HG03460 (cell line): Measurements from ENCODE around the gene PPP1R1B.

Experiments
- ATAC-seq: cut with Tn5 transposase; IDR thresholded peaks from one replicate; pipeline ENCODE4 v1.9.1; 2021; ENCODE audit not compliant: unreplicated experiment

Gene PPP1R1B

DNA sequence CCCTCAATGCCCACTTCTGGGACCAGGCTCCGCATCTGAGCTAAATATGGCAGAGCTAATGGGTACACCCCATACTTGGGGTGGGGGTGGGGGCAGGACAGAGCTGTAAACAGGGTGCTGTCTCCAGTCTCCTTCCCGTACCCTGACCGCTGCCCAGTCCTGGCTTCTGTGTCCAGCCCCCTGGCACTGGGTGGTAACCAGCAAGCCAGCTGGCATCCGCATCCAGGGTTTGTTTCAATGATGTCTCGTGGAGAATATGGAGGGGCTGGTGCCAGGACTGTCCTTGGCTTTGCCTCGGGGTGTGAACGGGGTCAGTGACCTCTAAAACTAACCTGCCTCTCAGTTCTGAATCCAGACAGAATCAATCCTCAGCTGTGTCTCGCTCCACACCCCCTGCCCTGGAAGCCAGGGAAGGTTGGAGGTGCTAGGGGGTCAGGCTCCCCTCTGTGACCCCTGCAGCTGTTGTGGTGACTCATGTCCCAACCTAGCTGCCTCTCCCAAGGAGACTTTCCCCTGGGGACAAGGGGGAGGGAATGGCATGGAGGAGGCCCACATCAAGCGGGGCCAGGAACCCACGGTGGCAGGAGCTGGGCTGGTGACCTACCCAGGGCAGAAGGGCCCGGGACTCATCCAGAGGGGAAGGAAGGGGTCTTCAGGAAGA, 40.0 kb downstream of the PPP1R1B start:
- ATAC-seq = no peak

DNA sequence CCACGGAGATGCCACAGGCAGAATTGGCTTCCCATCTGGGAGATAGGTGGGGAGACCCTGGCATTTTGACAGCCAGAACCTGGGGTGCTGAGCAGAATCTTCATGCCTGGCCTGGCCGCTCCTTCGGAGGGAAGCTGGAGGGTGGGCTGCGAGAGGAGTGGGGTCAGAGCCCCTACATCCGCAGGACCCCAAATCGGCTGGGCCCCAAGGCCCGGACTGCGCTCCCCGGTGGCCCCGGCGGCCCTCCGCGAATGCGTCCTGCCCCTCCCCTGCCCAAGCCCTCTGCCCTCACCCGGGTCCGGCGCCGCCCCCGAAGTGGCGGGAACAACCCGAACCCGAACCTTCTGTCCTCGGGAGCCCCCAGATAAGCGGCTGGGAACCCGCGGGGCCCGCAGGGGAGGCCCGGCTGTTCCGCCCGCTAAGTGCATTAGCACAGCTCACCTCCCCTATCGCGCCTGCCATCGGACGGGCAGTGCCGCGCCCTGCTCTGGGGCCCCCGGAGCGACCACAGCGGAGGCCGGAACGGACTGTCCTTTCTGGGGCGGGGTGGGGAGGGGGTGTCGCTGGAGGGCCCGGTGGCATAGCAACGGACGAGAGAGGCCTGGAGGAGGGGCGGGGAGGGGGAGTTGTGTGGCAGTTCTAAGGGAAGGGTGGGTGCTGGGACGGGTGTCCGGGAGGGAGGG, 40.7 kb downstream of the PPP1R1B start:
- no peak for ATAC-seq

DNA sequence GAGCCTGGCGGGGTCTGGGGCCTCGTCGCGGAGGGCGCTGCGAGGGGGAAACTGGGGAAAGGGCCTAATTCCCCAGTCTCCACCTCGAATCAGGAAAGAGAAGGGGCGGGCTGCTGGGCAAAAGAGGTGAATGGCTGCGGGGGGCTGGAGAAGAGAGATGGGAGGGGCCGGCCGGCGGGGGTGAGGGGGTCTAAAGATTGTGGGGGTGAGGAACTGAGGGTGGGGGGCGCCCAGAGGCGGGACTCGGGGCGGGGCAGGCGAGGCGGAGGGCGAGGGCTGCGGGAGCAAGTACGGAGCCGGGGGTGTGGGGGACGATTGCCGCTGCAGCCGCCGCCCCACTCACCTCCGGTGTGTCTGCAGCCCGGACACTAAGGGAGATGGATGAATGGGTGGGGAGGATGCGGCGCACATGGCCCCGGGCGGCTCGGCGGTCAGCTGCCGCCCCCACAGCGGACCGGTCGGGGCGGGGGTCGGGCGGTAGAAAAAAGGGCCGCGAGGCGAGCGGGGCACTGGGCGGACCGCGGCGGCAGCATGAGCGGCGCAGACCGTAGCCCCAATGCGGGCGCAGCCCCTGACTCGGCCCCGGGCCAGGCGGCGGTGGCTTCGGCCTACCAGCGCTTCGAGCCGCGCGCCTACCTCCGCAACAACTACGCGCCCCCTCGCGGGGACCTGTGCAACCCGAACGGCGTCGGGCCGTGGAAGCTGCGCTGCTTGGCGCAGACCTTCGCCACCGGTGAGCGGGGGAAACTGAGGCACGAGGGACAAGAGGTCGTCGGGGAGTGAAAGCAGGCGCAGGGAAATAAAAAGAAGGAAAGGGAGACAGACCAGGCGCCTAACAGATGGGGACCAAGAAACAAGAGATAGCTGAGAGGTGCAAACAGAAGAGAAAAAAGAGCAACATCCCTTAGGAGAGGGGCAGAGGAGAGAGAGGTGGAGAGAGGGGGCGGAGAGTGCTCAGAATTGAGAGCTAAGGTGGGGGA, 41.5 kb downstream of the PPP1R1B start, which contains the start of gene PNMT:
Gene PNMT, plus strand, starts transcription at position 509 of the 980 bp plus-strand sequence. Its CDS starts 23 bp downstream, at position 532.
- ATAC-seq = no peak

- ATAC-seq = no peak
Observed at GRCh38 chr17:39669897-39670735, 43.4 kb downstream of the PPP1R1B start.

DNA sequence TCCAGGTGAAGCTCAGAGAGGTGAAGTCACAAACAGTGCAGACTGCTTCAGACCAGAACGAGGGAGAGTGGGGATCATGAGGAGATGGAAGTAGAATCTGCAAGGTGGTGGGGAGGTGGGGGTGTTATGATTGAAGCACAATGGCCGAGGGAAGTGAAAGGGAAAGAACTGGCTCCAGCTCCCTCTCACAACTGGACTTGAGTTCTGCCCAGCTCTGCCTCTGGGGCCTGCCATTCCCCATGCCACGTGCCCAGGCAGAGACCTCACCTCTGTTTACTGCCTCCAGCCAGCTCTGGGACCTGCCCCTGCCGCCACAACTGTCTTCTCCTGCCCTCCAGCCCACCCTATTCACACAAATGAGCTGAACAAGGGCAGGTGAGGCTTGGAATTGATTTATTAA, 44.0 kb downstream of the PPP1R1B start:
- no peak for ATAC-seq

DNA sequence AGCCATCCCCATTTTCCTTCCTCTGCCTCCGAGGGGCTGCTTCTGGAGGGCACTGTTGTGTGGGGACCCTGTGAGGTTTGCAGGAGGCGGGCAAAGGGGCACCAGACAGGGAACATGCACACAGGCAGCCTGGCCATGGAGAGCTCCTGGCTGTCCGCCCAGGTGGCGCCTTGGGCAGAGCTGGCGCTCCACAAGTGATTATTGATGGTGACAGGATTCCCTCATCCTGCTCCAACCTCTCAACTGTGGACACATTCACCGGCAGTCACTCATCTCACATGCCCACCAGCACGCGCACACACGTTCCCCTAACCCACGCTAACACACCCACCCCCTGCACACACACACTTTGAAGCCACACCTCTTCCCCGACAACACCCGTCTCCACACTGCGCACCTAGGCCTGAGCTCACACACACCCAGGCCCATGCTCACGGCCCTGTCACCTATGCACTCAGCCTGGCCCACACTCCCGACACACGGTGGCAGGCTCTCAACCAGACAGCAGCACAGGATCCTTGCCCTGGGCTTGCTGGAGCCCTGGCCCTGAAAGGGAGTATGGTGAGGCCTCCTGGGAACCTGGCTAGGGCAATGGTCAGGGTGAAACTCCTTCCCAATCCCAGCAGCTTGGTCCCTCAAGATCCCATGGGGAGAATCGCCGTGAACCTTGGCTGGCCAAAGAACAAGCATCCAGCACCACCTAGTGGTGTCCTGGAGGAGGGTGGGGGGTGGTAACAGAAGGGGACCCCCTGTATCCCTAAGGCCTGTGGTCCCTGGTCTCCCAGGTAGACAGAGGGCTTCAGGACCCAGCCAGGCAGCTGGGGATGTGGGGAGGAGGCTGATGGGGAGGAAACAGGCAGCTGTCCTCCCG, 45.1 kb downstream of the PPP1R1B start:
- ATAC-seq = no peak

DNA sequence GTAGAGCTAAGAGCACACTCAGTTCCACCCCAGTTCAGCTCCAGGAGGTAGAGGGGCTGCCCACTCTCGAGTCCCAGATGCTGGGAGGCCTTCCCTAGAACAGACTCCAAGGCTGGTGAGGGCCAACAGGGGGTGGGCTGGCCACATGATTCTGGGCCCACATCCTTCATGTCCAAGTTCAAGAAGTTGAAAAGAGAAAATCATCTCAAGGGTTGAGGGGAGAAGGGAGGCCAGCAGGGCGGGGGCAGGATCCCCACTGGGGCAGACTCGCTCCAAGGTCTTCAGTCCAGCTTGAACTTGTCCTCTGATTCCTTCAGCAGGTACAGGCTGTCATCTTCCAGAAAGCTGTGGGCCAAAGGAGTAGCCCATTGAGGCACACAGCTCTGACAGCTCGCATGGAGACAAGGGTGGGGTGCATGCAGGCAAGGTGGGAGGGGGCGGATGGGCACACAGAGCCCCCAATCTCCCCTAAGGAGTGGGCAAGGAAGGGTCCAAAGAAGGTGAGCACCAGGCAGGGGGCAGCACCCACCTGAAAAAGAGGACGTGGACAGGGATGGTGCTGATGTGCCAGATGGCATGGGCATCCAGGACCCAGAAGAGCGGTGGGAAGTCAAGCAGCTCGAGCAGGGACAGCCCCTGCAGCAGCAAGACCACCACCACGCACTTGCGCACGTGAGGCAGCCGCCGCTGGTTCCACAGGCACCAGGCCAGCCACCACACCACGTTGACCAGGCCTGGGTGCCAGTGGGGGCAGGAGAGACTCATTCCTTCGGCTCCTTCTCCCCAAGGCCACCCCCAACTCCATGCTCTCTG, 46.0 kb downstream of the PPP1R1B start:
- ATAC-seq = no peak

GRCh38 chr17:39673335-39674081, 46.8 kb downstream of the PPP1R1B start:
- no peak for ATAC-seq

DNA sequence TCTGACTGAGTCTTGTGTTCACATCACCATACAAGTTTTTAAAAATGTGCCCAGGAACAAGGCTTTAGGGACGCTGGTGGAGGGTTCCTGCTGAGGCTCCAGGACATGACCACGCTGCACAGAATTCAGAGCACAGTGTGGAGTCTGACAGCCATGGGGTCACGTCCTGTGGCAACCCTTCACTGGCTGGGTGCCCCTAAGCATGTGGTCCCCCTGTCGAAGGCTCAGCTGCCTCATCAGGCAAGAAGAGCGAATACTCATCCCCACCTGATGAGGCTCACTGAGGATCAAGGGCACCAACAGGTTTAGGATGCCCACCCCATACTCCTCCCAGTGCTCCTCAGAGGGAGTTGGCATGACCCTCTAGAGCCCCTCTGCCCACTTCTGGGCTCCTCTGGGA, 47.4 kb downstream of the PPP1R1B start:
- no peak for ATAC-seq

DNA sequence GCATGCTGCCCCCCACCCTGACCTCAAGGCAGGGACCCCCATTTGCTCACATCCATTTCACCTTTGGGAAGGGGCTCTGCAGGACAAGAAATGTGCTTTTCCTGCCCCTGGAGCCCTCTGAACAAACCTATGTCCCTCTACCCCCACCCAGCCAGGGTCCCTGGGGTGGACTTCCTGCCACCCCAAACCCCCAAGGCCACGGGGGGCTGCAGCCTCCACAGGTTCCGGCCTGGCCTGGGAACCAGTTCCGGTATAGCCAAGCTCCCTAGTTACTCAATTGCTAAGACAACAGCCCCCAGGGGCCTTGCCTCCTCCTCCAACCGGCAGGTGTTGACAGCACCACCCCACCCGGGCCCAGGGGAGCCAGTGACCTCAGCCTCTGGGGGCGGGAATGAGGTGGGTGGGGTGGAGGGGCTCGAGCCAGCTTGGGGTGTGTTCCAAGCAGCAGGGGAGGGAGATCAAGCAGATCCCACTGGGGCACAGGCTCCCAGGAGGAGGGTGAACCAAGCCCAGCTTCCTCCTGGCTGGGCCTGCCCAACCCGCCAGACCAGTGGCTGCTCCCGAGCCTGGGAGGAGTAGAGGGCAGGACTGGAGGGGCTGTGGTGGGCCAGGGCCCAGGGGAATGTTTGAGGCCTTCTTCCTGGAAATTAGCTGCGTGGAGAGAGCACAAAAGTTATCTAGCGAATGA, 48.1 kb downstream of the PPP1R1B start:
- no peak for ATAC-seq

GRCh38 chr17:39675390-39676082, 48.8 kb downstream of the PPP1R1B start:
- no peak for ATAC-seq

- no peak for ATAC-seq
Observed at GRCh38 chr17:39676198-39676819, 49.6 kb downstream of the PPP1R1B start.

- no peak for ATAC-seq
Observed at GRCh38 chr17:39677072-39677471, 50.3 kb downstream of the PPP1R1B start.

DNA sequence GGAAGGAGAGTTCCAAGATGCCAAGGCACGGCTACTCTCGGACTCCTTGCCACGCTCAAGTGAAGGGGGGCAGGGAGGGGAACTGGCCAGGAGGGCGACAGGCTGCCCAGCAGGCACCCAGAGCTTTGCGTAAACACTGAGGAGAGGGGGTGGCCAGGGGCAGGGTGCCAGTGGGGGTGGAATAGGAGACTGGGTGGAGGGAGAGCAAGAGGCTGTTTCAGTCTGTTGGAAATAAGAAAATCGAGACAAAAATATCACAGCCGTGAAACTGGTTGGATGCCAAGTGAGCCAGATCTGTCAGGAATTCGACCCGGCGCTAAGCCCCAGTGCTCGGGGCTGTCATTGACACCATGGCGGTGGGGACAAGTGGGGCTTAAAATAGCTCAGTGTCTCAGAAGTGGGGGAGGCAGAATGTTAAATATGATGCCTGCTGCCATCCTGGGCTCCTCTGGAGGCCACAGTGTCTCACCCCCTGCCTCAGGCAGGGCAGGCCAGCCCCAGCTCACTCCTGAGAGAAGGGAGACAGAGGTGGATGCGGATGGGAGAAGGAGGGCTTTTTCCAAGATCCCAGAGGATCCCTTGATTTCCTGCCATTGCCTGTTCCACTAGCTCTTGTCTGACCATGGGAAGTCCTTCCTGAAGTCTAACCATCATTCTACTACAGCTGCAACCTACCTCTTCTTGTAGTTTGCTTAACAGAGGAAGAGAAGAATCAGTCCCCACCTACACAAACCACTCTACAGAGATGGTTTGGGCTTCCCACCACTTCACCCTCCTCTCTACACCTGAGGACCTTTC, 51.0 kb downstream of the PPP1R1B start:
- no peak for ATAC-seq

- ATAC-seq = no peak
Observed at GRCh38 chr17:39678340-39679116, 51.8 kb downstream of the PPP1R1B start.
